Suprapubic skin (tissue), 4 donors: ENCODE results near the gene TYSND1.

Experiments
- CTCF ChIP-seq, 2 donors: fragments of 200-600 bp in 1 of 2; fragments of 450-650 bp in 1 of 2; sonication (generic) in 1 of 2; IDR thresholded peaks; one replicate each; pipeline ENCODE4 v1.5.1; 2016 to 2019; ENCODE audit warnings: antibody characterized with exemption in 2 of 2, mild to moderate bottlenecking in 1 of 2, moderate library complexity in 1 of 2
- EP300 ChIP-seq: sonication (generic); formaldehyde crosslinking; IDR thresholded peaks from one replicate; pipeline ENCODE4 v1.6.1; 2017; ENCODE audit warnings: antibody characterized with exemption
- POLR2A ChIP-seq, 2 donors: fragments of 450-650 bp; IDR thresholded peaks; one replicate each; pipeline ENCODE4 v1.6.1; 2017; ENCODE audit warnings: antibody characterized with exemption in 2 of 2, mild to moderate bottlenecking in 2 of 2, moderate library complexity in 2 of 2
- POLR2AphosphoS5 ChIP-seq, 3 donors: sonication (generic); formaldehyde crosslinking; IDR thresholded peaks; one replicate each; pipeline ENCODE4 v1.6.1; 2017; ENCODE audit warnings: antibody characterized with exemption in 3 of 3

GRCh38 chr10:70188768-70189167, 42.3 kb upstream of the TYSND1 start:
- no peak for TF ChIP-seq POLR2AphosphoS5 (IDR thresholded peaks at IDR 0.05)
- TF ChIP-seq CTCF (IDR thresholded peaks at IDR 0.05) = no peak
- TF ChIP-seq EP300 = no peak
- no peak for TF ChIP-seq POLR2A (IDR thresholded peaks at IDR 0.05)
